Pons (tissue), 1 donor: ENCODE measurements around the gene DMAC2L.
"Not testable (repeated sequence)": the region's sequence is repeated elsewhere in the genome, so short reads cannot be mapped to it uniquely, and the experiment has no call there.

ENCODE experiments used
- DNase-seq: peaks from one replicate; pipeline ENCODE4 v3.0.0-alpha.2; 2016; ENCODE audit warnings: low spot score

The DMAC2L gene

GRCh38 chr14:50356283-50356682, 44.2 kb downstream of the DMAC2L start:
- not testable (repeated sequence) for DNase-seq

- no peak for DNase-seq
Observed at GRCh38 chr14:50357124-50357523, 45.0 kb downstream of the DMAC2L start.

GRCh38 chr14:50357753-50358395, 45.8 kb downstream of the DMAC2L start:
- DNase-seq = no peak

GRCh38 chr14:50359631-50360030, 47.5 kb downstream of the DMAC2L start:
- no peak for DNase-seq

- no peak for DNase-seq
Observed at GRCh38 chr14:50360093-50360492, 48.0 kb downstream of the DMAC2L start.

GRCh38 chr14:50360851-50361250, 48.7 kb downstream of the DMAC2L start:
- DNase-seq = no peak

- DNase-seq = not testable (repeated sequence)
Observed at GRCh38 chr14:50361473-50362403, 49.6 kb downstream of the DMAC2L start.

- no peak for DNase-seq
Observed at GRCh38 chr14:50362764-50363713, 50.9 kb downstream of the DMAC2L start.

GRCh38 chr14:50363714-50364111, 51.6 kb downstream of the DMAC2L start:
- DNase-seq = peak; percentile 22

GRCh38 chr14:50364792-50365191, 52.7 kb downstream of the DMAC2L start:
- no peak for DNase-seq

- not testable (repeated sequence) for DNase-seq
Observed at GRCh38 chr14:50365572-50365971, 53.4 kb downstream of the DMAC2L start.

GRCh38 chr14:50366115-50366514, 54.0 kb downstream of the DMAC2L start:
- no peak for DNase-seq

- DNase-seq = no peak
Observed at GRCh38 chr14:50366589-50366988, 54.5 kb downstream of the DMAC2L start.

- no peak for DNase-seq
Observed at GRCh38 chr14:50371546-50371945, 59.4 kb downstream of the DMAC2L start.

GRCh38 chr14:50373959-50374358, 61.8 kb downstream of the DMAC2L start:
- no peak for DNase-seq

GRCh38 chr14:50375760-50376159, 63.6 kb downstream of the DMAC2L start:
- DNase-seq = no peak
